UCSD-AML1 (cell line): ENCODE results near the gene KLRK1.
"Not testable (repeated sequence)": the region's sequence is repeated elsewhere in the genome, so short reads cannot be mapped to it uniquely, and the experiment has no call there.

Experiments used
- DNase-seq: peaks from one replicate; lab custom pipeline; 2025; ENCODE audit not compliant: unreplicated experiment; lab: John Stamatoyannopoulos, UW

Gene KLRK1

GRCh38 chr12:10389904-10390303 lies at the start of gene KLRK1:
Gene KLRK1, minus strand, starts transcription at chr12:10390041. Its CDS starts 1,231 bp downstream, at chr12:10388810.
- DNase-seq: no peak

DNA sequence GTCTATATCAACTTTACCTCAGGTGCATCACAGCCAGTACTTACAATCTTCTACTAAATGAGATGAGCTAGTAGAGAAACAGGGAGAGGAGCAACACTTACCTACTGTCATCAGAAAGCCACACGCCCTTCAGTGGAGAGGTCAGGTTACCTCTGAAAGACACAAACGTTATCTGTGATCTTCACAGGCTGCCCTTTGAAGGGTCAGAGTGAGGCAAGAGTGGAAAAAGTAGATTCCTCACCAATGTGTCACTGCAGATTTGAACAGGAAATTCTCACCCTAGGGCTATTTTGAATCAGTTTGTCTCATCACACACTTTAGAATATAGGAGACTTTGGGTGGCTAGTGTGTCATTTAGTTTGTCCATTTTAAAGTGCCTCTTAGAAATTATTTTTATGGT lies 47.8 kb upstream of the KLRK1 start:
- DNase-seq: not testable (repeated sequence)

DNA sequence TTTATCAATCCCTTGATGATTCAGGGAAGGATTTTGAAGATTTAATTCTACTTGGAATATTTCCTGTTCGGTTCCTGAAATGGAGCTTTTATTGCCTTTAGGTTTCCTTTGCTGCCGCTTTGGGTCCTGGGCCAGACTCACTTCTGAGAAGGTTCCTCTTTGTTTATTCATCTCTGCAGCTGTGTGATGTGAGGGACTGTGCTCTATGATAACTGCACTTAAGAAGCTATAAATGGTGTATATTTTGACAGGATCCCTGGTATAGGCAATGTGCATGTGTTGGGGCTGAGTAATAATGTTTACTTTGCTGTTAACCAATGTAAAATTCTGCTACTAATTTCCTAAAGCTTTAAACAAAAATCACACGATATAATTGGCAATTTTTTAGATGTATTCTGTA lies 46.0 kb upstream of the KLRK1 start, which contains the start of gene KLRC2:
TSS of gene KLRC2 (minus strand) at position 195 of the 400 bp plus-strand sequence. CDS start at position 171, 24 bp downstream.
- not testable (repeated sequence) for DNase-seq

GRCh38 chr12:10430623-10431022 lies 40.8 kb upstream of the KLRK1 start:
- DNase-seq: not testable (repeated sequence)

- not testable (repeated sequence) for DNase-seq
Observed at GRCh38 chr12:10425938-10426337, 36.1 kb upstream of the KLRK1 start.

- not testable (repeated sequence) for DNase-seq
Observed at GRCh38 chr12:10424260-10424899, 34.5 kb upstream of the KLRK1 start.

DNA sequence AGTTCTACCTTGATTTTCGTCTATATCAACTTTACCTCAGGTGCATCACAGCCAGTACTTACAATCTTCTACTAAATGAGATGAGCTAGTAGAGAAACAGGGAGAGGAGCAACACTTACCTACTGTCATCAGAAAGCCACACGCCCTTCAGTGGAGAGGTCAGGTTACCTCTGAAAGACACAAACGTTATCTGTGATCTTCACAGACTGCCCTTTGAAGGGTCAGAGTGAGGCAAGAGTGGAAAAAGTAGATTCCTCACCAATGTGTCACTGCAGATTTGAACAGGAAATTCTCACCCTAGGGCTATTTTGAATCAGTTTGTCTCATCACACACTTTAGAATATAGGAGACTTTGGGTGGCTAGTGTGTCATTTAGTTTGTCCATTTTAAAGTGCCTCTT lies 32.3 kb upstream of the KLRK1 start:
- not testable (repeated sequence) for DNase-seq

DNA sequence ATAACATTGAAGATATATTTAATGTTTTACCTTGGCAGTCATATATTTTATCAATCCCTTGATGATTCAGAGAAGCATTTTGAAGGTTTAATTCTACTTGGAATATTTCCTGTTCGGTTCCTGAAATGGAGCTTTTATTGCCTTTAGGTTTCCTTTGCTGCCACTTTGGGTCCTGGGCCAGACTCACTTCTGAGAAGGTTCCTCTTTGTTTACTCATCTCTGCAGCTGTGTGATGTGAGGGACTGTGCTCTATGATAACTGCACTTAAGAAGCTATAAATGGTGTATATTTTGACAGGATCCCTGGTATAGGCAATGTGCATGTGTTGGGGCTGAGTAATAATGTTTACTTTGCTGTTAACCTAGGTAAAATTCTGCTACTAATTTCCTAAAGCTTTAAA lies 30.5 kb upstream of the KLRK1 start, which contains the start of gene KLRC3:
TSS of gene KLRC3 (minus strand) at position 262 of the 400 bp plus-strand sequence. CDS start at position 217, 45 bp downstream.
- not testable (repeated sequence) for DNase-seq

GRCh38 chr12:10409392-10409791 lies 19.6 kb upstream of the KLRK1 start, which contains the start of gene KLRC4:
Gene KLRC4, minus strand, starts transcription at chr12:10409757. Its CDS starts 182 bp downstream, at chr12:10409575.
- DNase-seq: no peak

DNA sequence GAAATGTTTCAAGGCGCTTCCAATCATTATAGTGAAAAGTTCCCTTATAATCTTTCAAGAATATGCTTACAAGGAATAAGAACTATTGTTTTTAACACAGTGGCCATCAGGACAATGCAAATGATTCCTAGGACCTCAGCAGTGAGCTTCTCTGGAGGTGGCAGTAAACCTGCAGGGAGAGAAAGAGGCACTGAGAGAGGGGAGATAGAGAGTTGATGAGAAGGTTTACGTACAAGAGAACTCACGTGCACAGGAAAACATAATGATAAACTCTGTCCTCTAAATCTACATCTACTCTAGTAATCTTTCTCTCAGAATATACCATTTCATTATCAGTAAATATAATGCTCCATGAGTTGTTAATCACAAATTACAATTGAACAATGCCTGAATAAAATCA lies 19.0 kb upstream of the KLRK1 start:
- no peak for DNase-seq

- DNase-seq: no peak
Observed at GRCh38 chr12:10406725-10407124, 16.9 kb upstream of the KLRK1 start.

- no peak for DNase-seq
Observed at GRCh38 chr12:10405294-10405693, 15.5 kb upstream of the KLRK1 start.

- no peak for DNase-seq
Observed at GRCh38 chr12:10404798-10405197, 15.0 kb upstream of the KLRK1 start.

DNA sequence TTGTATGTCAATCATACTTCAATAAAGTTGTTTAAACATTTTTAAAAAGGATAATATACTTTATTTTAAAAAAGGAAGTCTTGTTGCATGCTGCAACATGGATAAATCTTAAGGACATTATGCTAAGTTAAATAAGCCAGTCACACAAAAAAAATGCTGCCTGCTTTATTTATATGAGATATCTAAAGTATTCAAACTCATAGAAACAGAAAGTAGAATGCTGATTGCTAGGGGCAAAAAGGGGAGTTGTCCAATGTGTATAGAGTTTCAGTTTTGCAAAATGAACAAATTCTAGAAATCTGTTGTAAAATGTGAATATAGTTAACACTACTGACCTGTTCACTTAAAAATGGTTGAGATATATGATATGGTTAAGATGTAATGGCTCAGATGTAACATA lies 11.0 kb upstream of the KLRK1 start:
- no peak for DNase-seq

DNA sequence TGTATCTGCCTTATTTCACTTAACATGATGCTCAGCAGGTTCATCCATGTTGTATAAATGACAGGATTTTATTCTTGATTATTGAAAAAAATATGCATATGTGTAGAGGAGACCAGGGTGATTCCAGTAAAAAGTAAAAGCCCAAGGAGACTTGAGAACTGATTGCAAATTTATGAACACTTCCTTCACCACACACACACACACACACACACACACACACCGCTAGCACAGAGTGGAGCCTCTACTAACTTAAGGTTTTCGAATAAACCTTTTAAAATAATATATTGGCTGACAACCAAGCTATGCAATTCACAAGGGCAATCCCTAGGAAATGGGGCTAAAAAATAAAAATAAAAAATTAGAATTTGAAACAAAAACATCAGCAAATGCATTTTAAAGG lies 8.3 kb upstream of the KLRK1 start:
- DNase-seq: no peak

GRCh38 chr12:10397296-10397695 lies 7.5 kb upstream of the KLRK1 start:
- DNase-seq: no peak

- not testable (repeated sequence) for DNase-seq
Observed at GRCh38 chr12:10396176-10396575, 6.3 kb upstream of the KLRK1 start.

GRCh38 chr12:10395390-10395998 lies 5.7 kb upstream of the KLRK1 start:
- DNase-seq: no peak

GRCh38 chr12:10394531-10395152 lies 4.8 kb upstream of the KLRK1 start:
- not testable (repeated sequence) for DNase-seq

GRCh38 chr12:10393291-10393690 lies 3.5 kb upstream of the KLRK1 start:
- no peak for DNase-seq

DNA sequence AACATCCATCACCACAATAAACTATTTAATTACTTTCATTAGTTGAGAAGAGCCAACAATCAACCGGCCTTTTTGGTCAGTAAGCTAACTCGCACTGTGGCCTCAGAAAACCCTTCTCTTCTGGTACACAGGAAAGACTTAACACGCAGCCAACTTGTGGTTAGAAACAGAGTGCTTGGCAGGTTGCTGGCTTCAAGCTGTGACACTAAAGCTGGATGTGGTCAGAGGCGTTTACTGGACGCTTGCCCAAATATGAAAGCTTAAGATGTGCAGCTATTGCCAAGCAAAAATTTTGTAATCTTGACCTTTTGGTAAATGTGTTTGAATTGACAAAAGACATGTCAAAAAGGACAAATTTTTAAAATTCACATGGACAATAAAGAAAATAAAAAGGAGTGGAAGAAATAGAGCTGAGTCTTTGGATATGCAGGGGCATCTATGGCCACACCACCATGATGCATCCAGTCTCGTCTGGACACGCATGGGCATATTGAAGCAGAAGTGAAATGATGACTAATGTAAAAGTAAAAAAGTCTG lies 2.6 kb upstream of the KLRK1 start:
- no peak for DNase-seq

DNA sequence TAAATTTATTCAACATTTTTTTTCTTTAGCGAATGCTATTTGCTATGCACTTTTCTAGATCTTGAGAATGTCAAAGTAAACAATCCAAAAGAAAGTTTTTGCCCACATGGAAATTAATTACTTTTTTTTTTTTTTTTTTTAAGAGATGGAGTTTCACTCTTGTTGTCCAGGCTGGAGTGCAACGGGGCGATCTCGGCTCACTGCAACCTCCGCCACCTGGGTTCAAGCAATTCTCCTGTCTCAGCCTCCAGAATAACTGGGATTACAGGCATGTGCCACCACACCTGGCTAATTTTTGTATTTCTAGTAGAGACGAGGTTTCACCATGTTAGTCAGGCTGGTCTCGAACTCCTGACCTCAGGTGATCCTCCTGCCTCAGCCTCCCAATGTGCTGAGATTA lies 1.1 kb upstream of the KLRK1 start:
- not testable (repeated sequence) for DNase-seq
